HepG2 (cell line): ENCODE results near the gene HLF. TPM values are rescaled to one million over a fixed set of nuclear protein-coding genes. Genes with fewer than 3 reads are reported as not detected.

ENCODE experiments used
- CCDC6 ChIP-seq: sonication (generic); formaldehyde crosslinking; IDR thresholded peaks from 2 replicates; pipeline ENCODE4 v1.8.1; 2022; ENCODE audit warnings: mild to moderate bottlenecking, missing genetic modification reagents, moderate library complexity
- ELF4 ChIP-seq: sonication (generic); formaldehyde crosslinking; IDR thresholded peaks from 2 replicates; pipeline ENCODE4 v1.5.0; 2020; ENCODE audit warnings: missing genetic modification reagents, mild to moderate bottlenecking, moderate library complexity, borderline replicate concordance
- HHEX ChIP-seq: IDR thresholded peaks from 2 replicates; pipeline ENCODE4 v1.6.1; 2016; ENCODE audit warnings: control low read depth
- HOXA9 ChIP-seq: sonication (generic); formaldehyde crosslinking; IDR thresholded peaks from 2 replicates; pipeline ENCODE4 v1.8.1; 2022; ENCODE audit warnings: missing genetic modification reagents, mild to moderate bottlenecking, moderate library complexity, borderline replicate concordance
- ISL2 ChIP-seq: sonication (generic); formaldehyde crosslinking; IDR thresholded peaks from 2 replicates; pipeline ENCODE4 v1.5.0; 2020; ENCODE audit warnings: missing genetic modification reagents
- RFX1 ChIP-seq: fragments of 450-650 bp; IDR thresholded peaks from 2 replicates; pipeline ENCODE4 v1.6.1; 2017
- SOX5 ChIP-seq: IDR thresholded peaks from 2 replicates; pipeline ENCODE4 v1.6.1; 2016; ENCODE audit warnings: borderline replicate concordance
- ZNF713 ChIP-seq: sonication (generic); formaldehyde crosslinking; IDR thresholded peaks from 2 replicates; pipeline ENCODE4 v1.4.0; 2020; ENCODE audit warnings: mild to moderate bottlenecking, missing genetic modification reagents
- ZNF720 ChIP-seq: sonication (generic); formaldehyde crosslinking; IDR thresholded peaks from 2 replicates; pipeline ENCODE4 v1.4.0; 2020; ENCODE audit warnings: missing genetic modification reagents
- polyA plus RNA-seq, 8 experiments: library from polyadenylated mRNA; depleted of rRNA in 3 of 8; stranded (reverse) in 7 of 8; unstranded in 1 of 8; fragments of >200 nt; fragmentation: Illumina TruSeq in 4 of 8; extraction: Trizol in 4 of 8; gene quantifications; 2 replicates each; pipeline versions ENCODE4 v1.2.1 to v1.2.3, GENCODE V29; 2011 to 2016; ENCODE audit warnings: low read depth in 4 of 8, missing spikeins in 1 of 8, mixed read lengths in 1 of 8; ENCODE audit not compliant: insufficient read depth in 1 of 8
- total RNA-seq, 5 experiments: library from RNA; depleted of rRNA; stranded (reverse); fragments of >200 nt; fragmentation: Illumina TruSeq; extraction: Trizol; gene quantifications; 2 replicates each; pipeline ENCODE4 v1.2.3, GENCODE V29; 2016; ENCODE audit warnings: low read depth in 1 of 5
- TF ChIP-seq, protein P1 (sequence below): sonication (generic); formaldehyde crosslinking; IDR thresholded peaks from 2 replicates; pipeline ENCODE4 v1.4.0; 2020; ENCODE audit warnings: mild to moderate bottlenecking, low read depth, missing genetic modification reagents
- TF ChIP-seq, protein P2 (sequence below): sonication (generic); formaldehyde crosslinking; IDR thresholded peaks from 2 replicates; pipeline ENCODE4 v1.4.0; 2020; ENCODE audit warnings: missing genetic modification reagents
- TF ChIP-seq, protein P3 (sequence below): sonication (generic); formaldehyde crosslinking; IDR thresholded peaks from 2 replicates; pipeline ENCODE4 v1.4.0; 2020; ENCODE audit warnings: missing genetic modification reagents, borderline replicate concordance
- TF ChIP-seq, protein P4 (sequence below): sonication (generic); formaldehyde crosslinking; IDR thresholded peaks from 2 replicates; pipeline ENCODE4 v1.8.1; 2022; ENCODE audit warnings: mild to moderate bottlenecking, missing genetic modification reagents
- TF ChIP-seq, protein P5 (sequence below): IDR thresholded peaks from 2 replicates; pipeline ENCODE4 v1.6.1; 2016; ENCODE audit warnings: missing compliant biosample characterization, missing genetic modification reagents, borderline replicate concordance
- TF ChIP-seq, protein P6 (sequence below): sonication (generic); formaldehyde crosslinking; IDR thresholded peaks from 2 replicates; pipeline ENCODE4 v1.4.0; 2020; ENCODE audit warnings: missing genetic modification reagents, borderline replicate concordance
- TF ChIP-seq, protein P7 (sequence below), 2 experiments: sonication (generic) in 1 of 2; formaldehyde crosslinking in 1 of 2; IDR thresholded peaks; 2 replicates each; pipeline versions ENCODE4 v1.4.0 to v1.6.1; 2018 to 2020; ENCODE audit warnings: missing genetic modification reagents in 2 of 2, borderline replicate concordance in 1 of 2, low read depth in 1 of 2, mild to moderate bottlenecking in 1 of 2, missing biosample characterization in 1 of 2

Gene HLF
- total and polyA plus RNA-seq, 2 of the 13 experiments (the other 11 are each of a cell fraction or from before 2014, with no cell fraction given): 202 to 346 TPM

DNA sequence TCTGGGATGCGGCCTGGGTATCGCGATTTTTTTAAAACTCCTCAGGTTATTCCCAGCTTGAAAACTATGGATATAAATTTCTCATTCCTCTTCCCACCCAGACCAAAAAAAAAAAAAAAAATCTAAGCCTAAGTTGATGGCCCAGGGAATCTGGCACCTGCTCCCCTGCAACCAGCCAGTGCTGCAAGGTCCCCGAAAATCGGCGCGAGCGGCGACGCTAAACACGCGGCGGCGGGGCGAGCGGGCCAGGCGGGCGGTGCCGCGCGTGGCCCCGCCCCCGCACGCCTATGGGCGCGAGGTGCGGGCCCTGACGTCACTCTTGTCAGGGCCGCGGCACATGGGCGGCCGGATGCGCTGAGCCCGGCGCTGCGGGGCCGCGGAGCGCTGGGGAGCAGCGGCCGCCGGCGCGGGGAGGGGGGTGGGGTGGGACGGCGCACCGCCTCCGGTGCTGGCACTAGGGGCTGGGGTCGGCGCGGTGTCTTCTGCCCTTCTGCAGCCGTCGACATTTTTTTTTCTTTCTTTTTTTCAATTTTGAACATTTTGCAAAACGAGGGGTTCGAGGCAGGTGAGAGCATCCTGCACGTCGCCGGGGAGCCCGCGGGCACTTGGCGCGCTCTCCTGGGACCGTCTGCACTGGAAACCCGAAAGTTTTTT, at the start of gene HLF (continued):
- TF ChIP-seq HHEX (CRISPR knock-in tag): no peak
- peak; percentile 93 for TF ChIP-seq CCDC6 (CRISPR knock-in tag)
- TF ChIP-seq, protein P1, sequence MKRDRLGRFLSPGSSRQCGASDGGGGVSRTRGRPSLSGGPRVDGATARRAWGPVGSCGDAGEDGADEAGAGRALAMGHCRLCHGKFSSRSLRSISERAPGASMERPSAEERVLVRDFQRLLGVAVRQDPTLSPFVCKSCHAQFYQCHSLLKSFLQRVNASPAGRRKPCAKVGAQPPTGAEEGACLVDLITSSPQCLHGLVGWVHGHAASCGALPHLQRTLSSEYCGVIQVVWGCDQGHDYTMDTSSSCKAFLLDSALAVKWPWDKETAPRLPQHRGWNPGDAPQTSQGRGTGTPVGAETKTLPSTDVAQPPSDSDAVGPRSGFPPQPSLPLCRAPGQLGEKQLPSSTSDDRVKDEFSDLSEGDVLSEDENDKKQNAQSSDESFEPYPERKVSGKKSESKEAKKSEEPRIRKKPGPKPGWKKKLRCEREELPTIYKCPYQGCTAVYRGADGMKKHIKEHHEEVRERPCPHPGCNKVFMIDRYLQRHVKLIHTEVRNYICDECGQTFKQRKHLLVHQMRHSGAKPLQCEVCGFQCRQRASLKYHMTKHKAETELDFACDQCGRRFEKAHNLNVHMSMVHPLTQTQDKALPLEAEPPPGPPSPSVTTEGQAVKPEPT (CRISPR knock-in tag): peak; percentile 58; the same call in 1 of the 2 replicates
- TF ChIP-seq, protein P2, sequence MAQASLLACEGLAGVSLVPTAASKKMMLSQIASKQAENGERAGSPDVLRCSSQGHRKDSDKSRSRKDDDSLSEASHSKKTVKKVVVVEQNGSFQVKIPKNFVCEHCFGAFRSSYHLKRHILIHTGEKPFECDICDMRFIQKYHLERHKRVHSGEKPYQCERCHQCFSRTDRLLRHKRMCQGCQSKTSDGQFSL (CRISPR knock-in tag): no peak
- TF ChIP-seq ISL2 (CRISPR knock-in tag): no peak
- no peak for TF ChIP-seq ZNF713 (CRISPR knock-in tag)
- TF ChIP-seq RFX1: no peak
- TF ChIP-seq HOXA9 (CRISPR knock-in tag): no peak
- TF ChIP-seq, protein P3, sequence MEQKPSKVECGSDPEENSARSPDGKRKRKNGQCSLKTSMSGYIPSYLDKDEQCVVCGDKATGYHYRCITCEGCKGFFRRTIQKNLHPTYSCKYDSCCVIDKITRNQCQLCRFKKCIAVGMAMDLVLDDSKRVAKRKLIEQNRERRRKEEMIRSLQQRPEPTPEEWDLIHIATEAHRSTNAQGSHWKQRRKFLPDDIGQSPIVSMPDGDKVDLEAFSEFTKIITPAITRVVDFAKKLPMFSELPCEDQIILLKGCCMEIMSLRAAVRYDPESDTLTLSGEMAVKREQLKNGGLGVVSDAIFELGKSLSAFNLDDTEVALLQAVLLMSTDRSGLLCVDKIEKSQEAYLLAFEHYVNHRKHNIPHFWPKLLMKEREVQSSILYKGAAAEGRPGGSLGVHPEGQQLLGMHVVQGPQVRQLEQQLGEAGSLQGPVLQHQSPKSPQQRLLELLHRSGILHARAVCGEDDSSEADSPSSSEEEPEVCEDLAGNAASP (CRISPR knock-in tag): peak; percentile 23; the same call in 1 of the 2 replicates
- TF ChIP-seq, protein P4, sequence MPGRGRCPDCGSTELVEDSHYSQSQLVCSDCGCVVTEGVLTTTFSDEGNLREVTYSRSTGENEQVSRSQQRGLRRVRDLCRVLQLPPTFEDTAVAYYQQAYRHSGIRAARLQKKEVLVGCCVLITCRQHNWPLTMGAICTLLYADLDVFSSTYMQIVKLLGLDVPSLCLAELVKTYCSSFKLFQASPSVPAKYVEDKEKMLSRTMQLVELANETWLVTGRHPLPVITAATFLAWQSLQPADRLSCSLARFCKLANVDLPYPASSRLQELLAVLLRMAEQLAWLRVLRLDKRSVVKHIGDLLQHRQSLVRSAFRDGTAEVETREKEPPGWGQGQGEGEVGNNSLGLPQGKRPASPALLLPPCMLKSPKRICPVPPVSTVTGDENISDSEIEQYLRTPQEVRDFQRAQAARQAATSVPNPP: peak; percentile 87
- TF ChIP-seq, protein P5, sequence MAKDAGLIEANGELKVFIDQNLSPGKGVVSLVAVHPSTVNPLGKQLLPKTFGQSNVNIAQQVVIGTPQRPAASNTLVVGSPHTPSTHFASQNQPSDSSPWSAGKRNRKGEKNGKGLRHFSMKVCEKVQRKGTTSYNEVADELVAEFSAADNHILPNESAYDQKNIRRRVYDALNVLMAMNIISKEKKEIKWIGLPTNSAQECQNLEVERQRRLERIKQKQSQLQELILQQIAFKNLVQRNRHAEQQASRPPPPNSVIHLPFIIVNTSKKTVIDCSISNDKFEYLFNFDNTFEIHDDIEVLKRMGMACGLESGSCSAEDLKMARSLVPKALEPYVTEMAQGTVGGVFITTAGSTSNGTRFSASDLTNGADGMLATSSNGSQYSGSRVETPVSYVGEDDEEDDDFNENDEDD: peak; percentile 88
- peak; percentile 34; the same call in 1 of the 2 replicates for TF ChIP-seq ELF4 (CRISPR knock-in tag)
- no peak for TF ChIP-seq ZNF720 (CRISPR knock-in tag)
- TF ChIP-seq, protein P6, sequence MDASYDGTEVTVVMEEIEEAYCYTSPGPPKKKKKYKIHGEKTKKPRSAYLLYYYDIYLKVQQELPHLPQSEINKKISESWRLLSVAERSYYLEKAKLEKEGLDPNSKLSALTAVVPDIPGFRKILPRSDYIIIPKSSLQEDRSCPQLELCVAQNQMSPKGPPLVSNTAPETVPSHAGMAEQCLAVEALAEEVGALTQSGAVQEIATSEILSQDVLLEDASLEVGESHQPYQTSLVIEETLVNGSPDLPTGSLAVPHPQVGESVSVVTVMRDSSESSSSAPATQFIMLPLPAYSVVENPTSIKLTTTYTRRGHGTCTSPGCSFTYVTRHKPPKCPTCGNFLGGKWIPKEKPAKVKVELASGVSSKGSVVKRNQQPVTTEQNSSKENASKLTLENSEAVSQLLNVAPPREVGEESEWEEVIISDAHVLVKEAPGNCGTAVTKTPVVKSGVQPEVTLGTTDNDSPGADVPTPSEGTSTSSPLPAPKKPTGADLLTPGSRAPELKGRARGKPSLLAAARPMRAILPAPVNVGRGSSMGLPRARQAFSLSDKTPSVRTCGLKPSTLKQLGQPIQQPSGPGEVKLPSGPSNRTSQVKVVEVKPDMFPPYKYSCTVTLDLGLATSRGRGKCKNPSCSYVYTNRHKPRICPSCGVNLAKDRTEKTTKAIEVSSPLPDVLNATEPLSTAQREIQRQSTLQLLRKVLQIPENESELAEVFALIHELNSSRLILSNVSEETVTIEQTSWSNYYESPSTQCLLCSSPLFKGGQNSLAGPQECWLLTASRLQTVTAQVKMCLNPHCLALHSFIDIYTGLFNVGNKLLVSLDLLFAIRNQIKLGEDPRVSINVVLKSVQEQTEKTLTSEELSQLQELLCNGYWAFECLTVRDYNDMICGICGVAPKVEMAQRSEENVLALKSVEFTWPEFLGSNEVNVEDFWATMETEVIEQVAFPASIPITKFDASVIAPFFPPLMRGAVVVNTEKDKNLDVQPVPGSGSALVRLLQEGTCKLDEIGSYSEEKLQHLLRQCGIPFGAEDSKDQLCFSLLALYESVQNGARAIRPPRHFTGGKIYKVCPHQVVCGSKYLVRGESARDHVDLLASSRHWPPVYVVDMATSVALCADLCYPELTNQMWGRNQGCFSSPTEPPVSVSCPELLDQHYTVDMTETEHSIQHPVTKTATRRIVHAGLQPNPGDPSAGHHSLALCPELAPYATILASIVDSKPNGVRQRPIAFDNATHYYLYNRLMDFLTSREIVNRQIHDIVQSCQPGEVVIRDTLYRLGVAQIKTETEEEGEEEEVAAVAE (CRISPR knock-in tag): no peak
- TF ChIP-seq, protein P7, sequence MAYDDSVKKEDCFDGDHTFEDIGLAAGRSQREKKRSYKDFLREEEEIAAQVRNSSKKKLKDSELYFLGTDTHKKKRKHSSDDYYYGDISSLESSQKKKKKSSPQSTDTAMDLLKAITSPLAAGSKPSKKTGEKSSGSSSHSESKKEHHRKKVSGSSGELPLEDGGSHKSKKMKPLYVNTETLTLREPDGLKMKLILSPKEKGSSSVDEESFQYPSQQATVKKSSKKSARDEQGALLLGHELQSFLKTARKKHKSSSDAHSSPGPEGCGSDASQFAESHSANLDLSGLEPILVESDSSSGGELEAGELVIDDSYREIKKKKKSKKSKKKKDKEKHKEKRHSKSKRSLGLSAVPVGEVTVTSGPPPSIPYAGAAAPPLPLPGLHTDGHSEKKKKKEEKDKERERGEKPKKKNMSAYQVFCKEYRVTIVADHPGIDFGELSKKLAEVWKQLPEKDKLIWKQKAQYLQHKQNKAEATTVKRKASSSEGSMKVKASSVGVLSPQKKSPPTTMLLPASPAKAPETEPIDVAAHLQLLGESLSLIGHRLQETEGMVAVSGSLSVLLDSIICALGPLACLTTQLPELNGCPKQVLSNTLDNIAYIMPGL (CRISPR knock-in tag; IDR thresholded peaks at IDR 0.05; ENCODE audit: borderline replicate concordance in 1 of 2, low read depth in 1 of 2): no peak
- 0 out of 2 replicates have a peak, but pooled peaks have one; percentile 26 for TF ChIP-seq SOX5
